ENCODE measurements around the gene FATE1. TPM values are rescaled to one million over a fixed set of nuclear protein-coding genes. Genes with fewer than 3 reads are reported as not detected.

FATE1 gene
- total and polyA plus RNA-seq, 2 of the 13 experiments (the other 11 are each of a cell fraction or from before 2014, with no cell fraction given): not detected

- no peak for TF ChIP-seq SAFB2 (CRISPR knock-in tag; IDR thresholded peaks at IDR 0.05; ENCODE audit: borderline replicate concordance, low read depth)
- TF ChIP-seq TCF12 (IDR thresholded peaks at IDR 0.05): no peak
- no peak for TF ChIP-seq TCF12 (CRISPR knock-in tag; IDR thresholded peaks at IDR 0.05)
Observed at GRCh38 chrX:151703487-151703886, 12.3 kb upstream of the FATE1 start (continued).

- H3K4me2 ChIP-seq (ENCODE audit: low read depth, low read length): no peak overlapping the region
- no peak overlapping the region for H3K4me3 ChIP-seq (replicated peaks in 1 of 3; ENCODE audit: insufficient read depth in 1 of 3, low read depth in 2 of 3, low read length in 3 of 3)
- no peak overlapping the region for H2AFZ ChIP-seq (ENCODE audit: low read length)
- H3K9me3 ChIP-seq (ENCODE audit: low read length): no peaks in the 10 kb centered on the region
- POLR2A ChIA-PET: no interaction called here
- DNase-seq (ENCODE audit: low spot score): no peak
- in situ Hi-C loops (cut with HindIII; ENCODE audit: extremely low pct_ligation_motif_present, low pct_unique_long_range_greater_than_20kb) (no loop called here), intact Hi-C loops (cut with micrococcal nuclease; ENCODE audit: unreplicated experiment) (no loop called here)
- H3K79me2 ChIP-seq (ENCODE audit: insufficient read depth, low read length): no peaks in the 10 kb centered on the region
- CTCF ChIA-PET (ENCODE audit: low intra/inter-chr PET ratio, low total read pairs): no interaction called here
- 40% methylated on average over 9 of the region's 13 CpGs for WGBS (ENCODE audit: low lambda C conversion rate)
- no peak for TF ChIP-seq ZNF549 (CRISPR knock-in tag; IDR thresholded peaks at IDR 0.05)
- TF ChIP-seq ZFAT (CRISPR knock-in tag; conservative IDR thresholded peaks at IDR 0.05): no peak
- no peak for TF ChIP-seq PAWR (CRISPR knock-in tag; IDR thresholded peaks at IDR 0.05; ENCODE audit: borderline replicate concordance)
- no peak for TF ChIP-seq YEATS2 (CRISPR knock-in tag; IDR thresholded peaks at IDR 0.05; ENCODE audit: borderline replicate concordance)
- TF ChIP-seq ONECUT2 (CRISPR knock-in tag; IDR thresholded peaks at IDR 0.05): no peak
- no peak for TF ChIP-seq ZNF430 (CRISPR knock-in tag; IDR thresholded peaks at IDR 0.05)
- no peak for TF ChIP-seq SOX5 (CRISPR knock-in tag; IDR thresholded peaks at IDR 0.05; ENCODE audit: borderline replicate concordance)
- no peak for TF ChIP-seq SMYD3 (CRISPR knock-in tag; IDR thresholded peaks at IDR 0.05)
- TF ChIP-seq GFI1 (CRISPR knock-in tag; IDR thresholded peaks at IDR 0.05; ENCODE audit: borderline replicate concordance): no peak
- TF ChIP-seq HOXA5 (CRISPR knock-in tag; IDR thresholded peaks at IDR 0.05): no peak
- no peak overlapping the region for H3K27ac ChIP-seq (ENCODE audit: extremely low read length, insufficient read depth, low read length)
- no peaks in the 10 kb centered on the region; a peak in 1 of 5 replicates for H3K27me3 ChIP-seq (ENCODE audit: control insufficient read depth in 1 of 2, insufficient read depth in 2 of 2, low read length in 2 of 2)
- no peak overlapping the region for H3K9ac ChIP-seq (ENCODE audit: insufficient read depth, low read depth, low read length)
- no peak for FAIRE-seq
- no peaks in the 10 kb centered on the region for H4K20me1 ChIP-seq (ENCODE audit: insufficient read depth, low read length)
- ATAC-seq: no peak
- BruUV-seq (replicated peaks): no TSS peak
- H3K36me3 ChIP-seq (replicated peaks in 1 of 2; ENCODE audit: control insufficient read depth in 1 of 2, insufficient read depth in 2 of 2, low read length in 2 of 2): no peaks in the 10 kb centered on the region
- H3K4me1 ChIP-seq (ENCODE audit: insufficient read depth, low read length): no peaks in the 10 kb centered on the region
Observed at GRCh38 chrX:151704041-151704663, 11.7 kb upstream of the FATE1 start.
